ENCODE results near the gene GRAMD1B.
"Not testable (repeated sequence)": the region's sequence is repeated elsewhere in the genome, so short reads cannot be mapped to it uniquely, and the experiment has no call there.

The GRAMD1B gene

DNA sequence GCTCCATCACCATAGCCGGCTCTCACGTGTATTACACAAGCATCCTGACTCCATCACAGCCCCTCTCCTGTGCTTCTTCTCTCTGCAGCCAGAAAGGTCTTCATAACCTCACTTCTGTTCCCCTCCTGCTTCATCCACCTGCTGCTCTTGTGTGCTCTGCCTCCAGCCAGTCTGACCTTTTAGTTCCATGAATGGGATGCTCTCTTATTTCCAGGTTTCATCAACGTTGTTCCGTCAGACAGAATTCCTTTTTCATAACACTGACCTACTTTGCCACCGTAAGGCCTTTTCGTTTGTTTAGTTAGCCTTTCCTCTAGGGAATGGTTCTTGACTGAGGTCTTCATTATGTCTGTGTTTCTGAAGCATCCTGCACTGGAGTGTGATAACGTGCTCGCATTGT lies 18.8 kb downstream of the GRAMD1B start:
- no peak for DNase-seq

- no peak for DNase-seq
These were observed 19.4 kb downstream of the GRAMD1B start for GRCh38 chr11:123449436-123449835.

GRCh38 chr11:123450623-123451022 lies 20.6 kb downstream of the GRAMD1B start:
- peak; percentile 9 for DNase-seq

GRCh38 chr11:123451183-123451781 lies 21.2 kb downstream of the GRAMD1B start:
- no peak for DNase-seq

DNA sequence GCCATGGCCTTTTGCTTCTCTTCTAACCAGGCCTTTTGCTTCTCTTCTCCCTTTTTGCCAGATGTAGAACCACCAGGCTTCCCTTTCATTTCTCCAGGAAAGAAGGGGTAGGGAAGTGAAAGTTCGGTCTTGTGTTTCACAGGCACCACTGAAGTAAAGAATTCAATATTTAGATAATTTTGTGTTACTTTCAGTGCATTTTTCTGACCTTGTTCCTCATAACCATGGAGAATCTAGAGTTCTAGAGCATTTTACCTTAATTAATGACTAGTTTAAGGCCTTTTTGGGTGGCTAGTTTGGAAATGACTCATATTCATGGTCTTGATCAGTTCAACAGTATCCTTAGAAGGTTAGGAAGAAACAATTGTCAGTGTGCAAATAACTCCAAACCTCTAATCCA lies 22.7 kb downstream of the GRAMD1B start:
- no peak for DNase-seq

GRCh38 chr11:123454060-123454651 lies 24.1 kb downstream of the GRAMD1B start:
- DNase-seq = no peak

DNA sequence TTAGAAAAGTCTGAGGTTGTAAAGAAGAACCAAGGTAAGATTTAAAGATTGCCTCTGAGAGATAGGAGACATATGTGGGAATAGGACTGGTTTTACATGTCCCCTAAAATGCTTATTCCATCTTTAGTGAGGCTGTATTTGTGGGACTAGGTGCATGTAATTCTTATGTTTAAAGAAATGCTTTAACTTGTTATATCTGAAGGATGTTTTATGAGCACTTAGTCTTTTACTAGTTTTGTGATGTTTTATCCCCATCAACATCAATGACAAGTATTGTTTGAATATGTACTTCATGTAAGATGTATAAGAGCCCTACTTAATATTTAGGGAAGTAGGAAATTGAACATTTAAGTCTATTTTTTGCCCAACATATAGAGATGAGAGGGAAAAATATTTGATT lies 24.7 kb downstream of the GRAMD1B start:
- no peak for DNase-seq

- DNase-seq = not testable (repeated sequence)
These were observed 26.4 kb downstream of the GRAMD1B start for GRCh38 chr11:123456448-123456847.

GRCh38 chr11:123457187-123457770 lies 27.2 kb downstream of the GRAMD1B start:
- no peak for DNase-seq

- DNase-seq = no peak
These were observed 28.4 kb downstream of the GRAMD1B start for GRCh38 chr11:123458501-123458900.

DNA sequence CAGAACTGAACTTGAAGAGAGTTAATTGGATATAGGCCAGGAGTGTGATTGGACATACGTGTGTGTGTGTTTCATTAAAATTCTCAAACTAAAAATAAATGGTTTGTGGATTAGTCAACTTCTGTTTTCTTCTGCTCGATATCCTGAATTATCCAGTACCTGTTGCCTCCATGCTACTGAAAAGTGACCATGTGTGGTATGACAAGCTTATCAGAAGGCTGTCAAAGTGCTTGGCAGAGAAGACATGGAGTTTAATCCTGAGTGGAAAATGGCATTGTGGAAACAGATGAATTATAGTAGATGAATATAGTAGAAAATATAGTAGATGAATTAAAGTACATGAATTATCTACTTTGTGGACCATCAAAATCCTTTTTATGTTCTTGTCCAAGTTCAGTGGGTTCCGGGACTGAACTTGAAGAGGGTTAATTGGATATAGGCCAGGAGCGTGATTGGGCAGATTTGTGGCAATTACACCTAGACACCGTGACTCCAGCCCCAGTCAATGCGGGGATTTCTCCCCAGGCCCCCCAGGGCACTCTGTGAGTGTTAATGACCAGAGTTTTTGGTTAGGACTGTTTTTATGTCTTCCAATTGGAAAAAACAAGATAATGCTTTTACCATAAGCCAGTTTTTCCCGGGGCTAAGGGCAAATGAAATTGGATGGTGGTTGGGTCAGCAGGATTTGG lies 30.1 kb downstream of the GRAMD1B start:
- DNase-seq = no peak

DNA sequence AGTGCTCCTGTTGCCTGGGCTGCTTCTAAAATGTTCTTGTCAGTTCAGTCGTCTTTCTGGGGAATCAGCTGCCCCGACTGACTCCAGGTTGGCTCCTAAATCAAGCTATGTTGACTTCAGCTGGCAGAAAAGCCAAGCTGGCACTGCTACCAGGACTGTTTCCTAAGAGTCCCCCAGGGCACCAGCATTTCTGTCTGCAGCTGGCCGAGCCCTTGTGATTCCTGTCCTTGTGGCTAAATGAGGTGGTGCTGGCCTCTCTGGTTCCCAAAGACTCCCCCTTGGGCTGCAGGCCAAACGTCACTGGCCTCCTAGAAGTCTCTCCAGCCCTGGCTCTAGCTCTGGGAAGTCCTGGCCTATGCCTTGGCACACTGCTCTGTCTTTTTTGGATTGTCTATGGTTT lies 31.1 kb downstream of the GRAMD1B start:
- no peak for DNase-seq

GRCh38 chr11:123465667-123466066 lies 35.6 kb downstream of the GRAMD1B start:
- DNase-seq = not testable (repeated sequence)

DNA sequence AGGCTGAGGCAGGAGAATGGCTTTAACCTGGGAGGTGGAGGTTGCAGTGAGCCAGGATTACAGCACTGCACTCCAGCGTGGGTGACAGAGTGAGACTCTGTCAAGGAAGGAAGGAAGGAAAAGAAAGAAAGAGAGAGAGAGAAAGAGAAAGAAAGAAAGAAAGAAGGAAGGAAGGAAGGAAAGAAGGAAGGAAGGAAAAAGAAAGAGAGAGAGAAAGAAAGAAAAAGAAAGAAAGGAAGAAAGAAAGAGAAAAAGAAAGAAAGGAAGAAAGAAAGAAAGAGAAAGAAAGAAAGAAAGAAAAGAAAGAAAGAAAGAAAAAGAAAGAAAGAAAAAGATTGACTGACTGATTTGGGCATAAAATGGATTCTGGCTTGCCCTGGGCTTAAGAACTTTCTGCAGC lies 36.1 kb downstream of the GRAMD1B start:
- not testable (repeated sequence) for DNase-seq

GRCh38 chr11:123469089-123469488 lies 39.0 kb downstream of the GRAMD1B start:
- no peak for DNase-seq

GRCh38 chr11:123469586-123469985 lies 39.5 kb downstream of the GRAMD1B start:
- DNase-seq = no peak

- no peak for DNase-seq
These were observed 40.8 kb downstream of the GRAMD1B start for GRCh38 chr11:123470842-123471241.

DNA sequence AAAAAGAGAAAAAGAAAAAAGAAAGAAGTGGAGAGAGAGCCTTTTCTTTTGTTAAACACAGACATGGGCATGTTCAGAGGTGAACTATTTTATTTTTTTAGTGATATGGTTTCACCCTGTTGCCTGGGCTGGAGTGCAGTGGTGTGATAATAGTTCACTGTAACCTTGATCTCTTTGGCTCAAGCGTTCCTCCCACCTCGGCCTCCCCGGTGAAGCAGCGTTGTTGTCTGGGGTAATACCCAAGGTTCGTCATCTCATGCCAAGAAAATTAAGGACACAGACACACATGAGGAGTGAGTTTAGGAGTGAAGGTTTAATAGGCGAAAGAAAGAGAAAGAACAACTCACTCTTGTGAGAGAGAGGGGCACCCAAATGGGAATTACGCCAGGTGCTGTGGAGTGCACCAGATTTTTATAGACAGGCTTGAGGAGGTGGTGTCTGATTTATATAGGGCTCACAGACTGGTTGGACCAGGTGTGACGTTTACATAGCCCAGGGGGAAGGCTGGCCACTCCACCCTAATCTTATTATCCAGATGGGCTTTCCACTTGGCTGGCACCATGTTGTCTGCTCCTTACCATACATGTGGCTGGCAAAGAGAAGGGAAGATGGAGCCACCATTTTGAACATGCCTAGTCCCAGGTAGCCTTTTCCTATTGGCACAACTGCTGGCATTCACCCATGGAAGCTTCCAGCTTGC lies 42.3 kb downstream of the GRAMD1B start:
- no peak for DNase-seq

GRCh38 chr11:123473941-123474677 lies 44.0 kb downstream of the GRAMD1B start:
- DNase-seq = no peak

GRCh38 chr11:123474994-123475393 lies 44.9 kb downstream of the GRAMD1B start:
- no peak for DNase-seq

DNA sequence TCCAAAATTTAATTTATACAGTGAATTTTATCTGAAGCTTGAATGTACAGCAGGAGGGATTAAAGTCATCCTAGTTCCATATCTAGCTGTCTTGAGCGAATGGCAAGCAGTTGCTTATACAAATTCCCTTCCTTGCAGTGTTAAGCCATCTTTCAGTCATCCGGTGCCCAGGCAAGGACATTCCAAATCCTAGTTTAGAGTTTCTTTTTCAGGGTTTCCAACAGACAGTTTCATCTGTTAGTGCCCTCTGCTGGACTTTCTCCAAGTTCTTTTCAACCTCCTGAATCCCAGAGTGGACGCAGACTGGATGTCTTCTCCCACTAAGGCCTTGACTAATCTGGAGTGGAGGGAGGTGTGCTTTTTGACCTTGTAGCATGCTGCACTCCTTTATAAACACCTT lies 45.4 kb downstream of the GRAMD1B start:
- no peak for DNase-seq

GRCh38 chr11:123477205-123477907 lies 47.3 kb downstream of the GRAMD1B start:
- DNase-seq = no peak

Data from NCI-H1694 (cell line).